GM21381 (cell line): ENCODE data around the gene CDC34.

Experiments used
- ATAC-seq: cut with Tn5 transposase; IDR thresholded peaks from one replicate; pipeline ENCODE4 v1.9.1; 2021; ENCODE audit warnings: mild to moderate bottlenecking, moderate library complexity; ENCODE audit not compliant: unreplicated experiment

CDC34 gene

GRCh38 chr19:497491-497868, 34.1 kb upstream of the CDC34 start:
- ATAC-seq = no peak

GRCh38 chr19:497869-498510, 33.6 kb upstream of the CDC34 start:
- no peak for ATAC-seq

GRCh38 chr19:498511-498891, 33.1 kb upstream of the CDC34 start:
- ATAC-seq = no peak

- ATAC-seq = no peak
These were observed 32.5 kb upstream of the CDC34 start for GRCh38 chr19:498977-499623.

GRCh38 chr19:501646-502045, 29.9 kb upstream of the CDC34 start:
- no peak for ATAC-seq

GRCh38 chr19:504616-505015, 26.9 kb upstream of the CDC34 start:
- ATAC-seq = no peak

GRCh38 chr19:506404-507285, 24.9 kb upstream of the CDC34 start:
- ATAC-seq = peak; percentile 61

GRCh38 chr19:507286-508203, 24.0 kb upstream of the CDC34 start, which contains the start of gene TPGS1:
TPGS1 (plus strand) TSS chr19:507497; CDS start chr19:507507, 10 bp downstream.
- peak; percentile 59 for ATAC-seq

GRCh38 chr19:508204-509150, 23.1 kb upstream of the CDC34 start:
- ATAC-seq = no peak

GRCh38 chr19:510606-511100, 20.9 kb upstream of the CDC34 start:
- no peak for ATAC-seq

GRCh38 chr19:511101-511851, 20.3 kb upstream of the CDC34 start:
- no peak for ATAC-seq

GRCh38 chr19:512547-513365, 18.8 kb upstream of the CDC34 start:
- ATAC-seq = no peak

- no peak for ATAC-seq
These were observed 18.0 kb upstream of the CDC34 start for GRCh38 chr19:513368-514165.

GRCh38 chr19:514166-514663, 17.3 kb upstream of the CDC34 start:
- no peak for ATAC-seq

- no peak for ATAC-seq
These were observed 13.6 kb upstream of the CDC34 start for GRCh38 chr19:517721-518597.
